8988T (cell line): ENCODE data around the gene AQP11.
"Not testable (repeated sequence)": the region's sequence is repeated elsewhere in the genome, so short reads cannot be mapped to it uniquely, and the experiment has no call there.

Source experiments
- DNase-seq: peaks from one replicate; pipeline ENCODE4 v3.0.0; 2011

The AQP11 gene, protein sequence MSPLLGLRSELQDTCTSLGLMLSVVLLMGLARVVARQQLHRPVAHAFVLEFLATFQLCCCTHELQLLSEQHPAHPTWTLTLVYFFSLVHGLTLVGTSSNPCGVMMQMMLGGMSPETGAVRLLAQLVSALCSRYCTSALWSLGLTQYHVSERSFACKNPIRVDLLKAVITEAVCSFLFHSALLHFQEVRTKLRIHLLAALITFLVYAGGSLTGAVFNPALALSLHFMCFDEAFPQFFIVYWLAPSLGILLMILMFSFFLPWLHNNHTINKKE

GRCh38 chr11:77589521-77590193, at the start of gene AQP11:
TSS of gene AQP11 (plus strand) at chr11:77589953. CDS start at chr11:77589993, 40 bp downstream.
- peak; percentile 82 for DNase-seq

- DNase-seq, result no peak
Measured at GRCh38 chr11:77542296-77542695, 47.5 kb upstream of the AQP11 start.

DNA sequence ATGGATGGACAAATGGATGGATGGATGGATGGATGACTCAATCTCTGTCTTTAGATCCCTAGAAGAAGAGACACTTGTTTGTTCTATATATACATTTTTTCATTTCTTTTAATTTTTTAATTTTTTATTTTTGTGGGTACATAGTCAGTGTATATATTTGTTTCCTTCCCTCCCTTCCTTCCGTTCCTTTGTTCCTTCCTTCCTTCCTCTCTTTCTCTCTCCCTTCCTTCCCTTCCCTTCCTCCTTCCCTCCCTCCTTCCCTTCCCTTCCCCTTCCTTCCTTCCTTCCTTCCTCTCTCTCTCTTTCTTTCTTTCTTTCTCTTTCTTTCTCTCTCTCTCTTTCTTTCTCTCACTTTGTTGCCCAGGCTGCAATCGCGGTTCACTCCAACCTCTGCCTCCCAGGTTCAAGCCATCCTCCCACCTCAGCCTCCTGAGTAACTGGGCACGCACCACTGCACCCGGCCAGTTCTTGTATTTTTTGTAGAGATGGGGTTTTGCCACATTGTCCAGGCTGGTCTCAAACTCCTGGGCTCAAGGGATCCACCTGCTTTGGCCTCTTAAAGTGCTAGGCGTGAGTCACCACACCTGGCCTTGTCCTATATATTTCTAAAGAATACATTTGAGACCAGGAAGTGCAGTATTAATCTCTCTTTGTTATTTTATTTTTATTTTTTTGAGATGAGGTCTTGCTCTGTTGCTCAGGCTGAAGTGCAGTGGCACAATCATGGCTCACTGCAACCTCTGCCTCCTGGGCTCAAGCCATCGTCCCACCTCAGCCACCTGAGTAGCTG, 42.5 kb upstream of the AQP11 start:
- no peak for DNase-seq

GRCh38 chr11:77547863-77548551, 41.7 kb upstream of the AQP11 start:
- peak; percentile 45 for DNase-seq

DNA sequence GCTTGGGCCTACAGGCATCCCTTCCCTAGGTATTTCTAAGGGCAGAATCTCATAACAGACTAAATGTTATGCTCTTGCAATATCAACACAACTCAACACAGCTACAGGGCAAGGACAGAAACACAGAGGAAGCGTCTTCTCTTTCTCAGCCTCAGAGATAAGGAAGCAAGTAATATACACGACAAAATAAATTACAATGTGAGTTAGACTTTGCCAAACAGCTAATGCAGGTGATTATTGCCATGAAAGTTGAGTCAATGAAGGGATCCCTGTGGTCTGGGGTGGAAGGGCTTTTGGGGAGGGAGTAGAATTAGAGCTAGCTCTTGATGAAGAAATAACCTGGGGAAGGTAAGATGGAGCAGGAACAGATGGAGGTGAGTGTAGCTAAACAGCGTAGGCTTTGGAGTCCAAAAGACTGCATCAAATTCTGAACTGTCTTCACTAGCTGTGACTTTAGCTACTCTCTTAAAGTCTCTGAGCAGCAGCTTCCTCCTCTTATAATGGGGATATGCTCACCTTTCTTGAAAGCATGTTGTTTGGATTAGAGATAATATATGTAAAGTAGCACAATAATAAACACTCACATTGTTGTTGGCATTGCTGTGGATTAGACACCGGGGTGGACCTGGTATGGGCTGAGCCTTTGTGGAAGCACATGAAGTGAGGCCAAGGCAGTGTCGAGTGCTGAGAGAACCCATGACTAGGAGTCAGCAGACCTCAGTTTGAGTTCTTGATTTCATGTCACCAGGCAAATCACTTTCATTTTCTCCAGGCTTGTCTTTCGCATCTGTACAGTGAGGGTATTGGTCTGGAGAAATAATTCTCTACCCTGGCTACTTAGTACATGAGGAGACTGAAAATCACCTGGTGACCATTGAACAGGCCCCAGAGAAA, 41.0 kb upstream of the AQP11 start:
- DNase-seq, result no peak

DNA sequence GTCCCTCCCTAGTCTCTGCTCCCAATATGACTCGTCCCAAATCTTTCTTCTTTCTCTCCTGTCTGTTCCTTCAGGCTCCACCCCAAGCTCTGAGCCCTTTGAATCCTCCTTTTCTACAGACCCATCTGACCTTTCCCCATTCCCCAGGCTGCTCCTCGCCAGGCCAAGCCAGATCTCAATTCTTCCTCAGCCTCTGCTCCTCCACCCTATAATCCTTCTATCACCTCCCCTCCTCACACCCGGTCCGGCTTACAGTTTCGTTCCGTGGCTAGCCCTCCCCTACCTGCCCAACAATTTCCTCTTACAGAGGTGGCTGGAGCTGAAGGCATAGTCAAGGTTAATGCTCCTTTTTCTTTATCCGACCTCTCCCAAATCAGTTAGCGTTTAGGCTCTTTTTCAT, 38.3 kb upstream of the AQP11 start:
- DNase-seq, result not testable (repeated sequence)

GRCh38 chr11:77557553-77557952, 32.2 kb upstream of the AQP11 start:
- DNase-seq, result no peak

DNA sequence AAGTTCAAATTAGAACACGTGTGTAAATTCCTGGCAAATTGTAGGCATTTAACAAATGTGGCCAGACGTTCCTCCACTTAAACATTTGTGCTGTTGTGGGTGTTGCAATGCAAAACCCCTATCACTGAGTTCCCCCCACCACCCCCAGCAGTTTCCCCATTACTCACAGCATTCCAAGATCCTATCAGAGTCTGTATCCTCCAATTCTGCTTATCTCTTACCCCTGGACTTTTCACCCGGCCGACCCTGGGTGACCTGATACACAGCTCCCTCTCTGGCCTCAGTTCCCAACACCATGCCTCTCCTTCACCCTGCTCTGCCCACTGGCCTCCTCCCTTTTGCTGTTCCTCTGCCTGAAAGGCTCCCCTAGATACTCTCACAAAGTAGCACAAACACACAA, 31.4 kb upstream of the AQP11 start:
- no peak for DNase-seq

GRCh38 chr11:77559686-77560401, 29.9 kb upstream of the AQP11 start:
- no peak for DNase-seq

DNA sequence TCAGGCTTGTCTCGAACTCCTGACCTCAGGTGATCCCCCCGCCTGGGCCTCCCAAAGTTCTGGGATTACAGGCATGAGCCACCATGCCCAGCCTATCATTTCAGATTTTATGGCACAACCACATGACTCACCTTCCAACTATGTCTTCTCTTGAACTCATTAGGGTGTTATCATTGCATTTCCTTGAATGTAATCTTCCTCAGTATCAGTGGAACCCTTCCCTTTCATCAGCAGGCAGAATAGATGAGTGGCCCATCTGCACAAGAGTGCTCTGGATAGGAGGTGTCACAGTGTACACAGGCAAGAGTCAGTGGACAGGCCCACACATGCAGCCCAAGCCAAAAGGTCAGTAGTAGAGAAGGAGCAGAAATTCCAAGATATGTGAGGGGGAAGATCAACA, 29.1 kb upstream of the AQP11 start:
- DNase-seq, result no peak

DNA sequence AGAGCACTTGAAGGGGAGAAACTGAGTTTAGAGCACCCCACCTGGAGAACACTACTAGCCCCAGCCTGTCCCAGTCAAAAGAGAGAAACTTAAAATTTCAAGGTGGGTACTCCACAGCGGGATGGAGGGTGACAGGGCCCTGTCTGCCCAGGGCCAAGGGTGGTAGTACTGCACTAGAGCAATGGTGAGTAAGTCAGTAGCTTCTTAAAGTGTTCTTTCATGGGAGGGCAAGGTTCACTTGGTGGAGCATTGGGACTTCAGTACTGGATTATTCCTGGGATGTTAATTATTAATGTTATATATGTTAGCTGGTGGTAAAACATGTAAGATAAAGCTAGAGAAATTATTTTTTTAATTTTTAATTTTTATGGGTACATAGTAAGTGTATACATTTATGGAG, 28.5 kb upstream of the AQP11 start:
- no peak for DNase-seq

DNA sequence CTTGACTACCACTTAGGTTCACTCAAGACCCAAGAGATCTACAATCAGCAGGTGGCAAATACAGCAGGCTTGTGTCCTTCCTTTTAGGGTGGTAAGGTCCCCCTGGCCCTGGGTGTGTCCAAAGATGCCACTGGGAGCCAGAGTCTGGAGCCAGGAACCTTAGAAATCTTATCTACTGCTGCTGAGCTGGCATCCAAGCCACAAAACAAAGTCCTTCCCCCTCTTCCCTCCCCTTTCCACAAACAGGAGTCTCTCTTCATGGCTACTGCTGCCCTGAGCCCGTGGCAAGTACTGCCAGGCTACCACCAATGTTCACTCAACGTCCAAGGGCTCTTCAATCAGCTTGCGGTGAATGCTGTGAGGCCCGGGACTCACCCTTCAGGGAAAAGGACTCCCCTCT, 21.4 kb upstream of the AQP11 start:
- no peak for DNase-seq

- DNase-seq, result no peak
Measured at GRCh38 chr11:77568916-77569675, 20.7 kb upstream of the AQP11 start.

DNA sequence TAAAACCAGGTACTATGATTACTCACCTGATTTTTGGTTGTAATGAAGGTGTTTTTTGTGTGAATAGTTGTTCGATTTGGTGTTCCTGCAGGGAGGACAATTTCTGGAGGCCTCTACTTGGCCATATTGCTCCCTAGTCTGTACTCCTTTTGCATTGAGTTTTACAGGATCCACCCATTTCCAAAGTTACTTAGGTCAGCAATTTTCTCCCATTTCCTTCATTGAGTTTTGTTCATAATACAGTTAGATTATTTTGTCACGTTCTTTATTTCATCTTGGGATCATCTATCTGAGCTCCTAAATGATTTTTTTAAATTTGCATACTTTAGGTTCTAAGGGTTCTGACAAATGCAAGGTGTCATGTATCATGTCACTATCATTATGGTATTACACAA, 20.1 kb upstream of the AQP11 start:
- DNase-seq, result no peak

DNA sequence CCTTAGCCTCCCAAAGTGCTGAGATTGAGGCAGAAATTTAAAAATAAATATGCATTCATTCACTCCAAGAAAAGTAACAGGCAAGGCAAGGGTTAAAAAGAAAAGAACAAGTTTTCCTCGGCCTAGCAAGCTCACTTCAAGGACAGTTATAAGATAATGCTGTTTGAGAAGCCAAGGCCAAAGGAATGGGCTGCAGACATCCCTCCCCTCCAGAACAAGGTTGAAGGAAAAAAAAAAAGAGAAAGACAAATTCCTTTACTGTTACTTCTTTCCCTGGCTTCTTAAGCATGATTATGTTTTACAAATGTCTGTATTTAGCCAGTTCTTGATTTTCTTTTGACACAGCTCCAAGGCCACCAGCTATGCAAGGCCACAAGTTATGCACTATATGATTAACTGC, 18.9 kb upstream of the AQP11 start:
- not testable (repeated sequence) for DNase-seq

- not testable (repeated sequence) for DNase-seq
Measured at GRCh38 chr11:77575428-77575827, 14.3 kb upstream of the AQP11 start.

DNA sequence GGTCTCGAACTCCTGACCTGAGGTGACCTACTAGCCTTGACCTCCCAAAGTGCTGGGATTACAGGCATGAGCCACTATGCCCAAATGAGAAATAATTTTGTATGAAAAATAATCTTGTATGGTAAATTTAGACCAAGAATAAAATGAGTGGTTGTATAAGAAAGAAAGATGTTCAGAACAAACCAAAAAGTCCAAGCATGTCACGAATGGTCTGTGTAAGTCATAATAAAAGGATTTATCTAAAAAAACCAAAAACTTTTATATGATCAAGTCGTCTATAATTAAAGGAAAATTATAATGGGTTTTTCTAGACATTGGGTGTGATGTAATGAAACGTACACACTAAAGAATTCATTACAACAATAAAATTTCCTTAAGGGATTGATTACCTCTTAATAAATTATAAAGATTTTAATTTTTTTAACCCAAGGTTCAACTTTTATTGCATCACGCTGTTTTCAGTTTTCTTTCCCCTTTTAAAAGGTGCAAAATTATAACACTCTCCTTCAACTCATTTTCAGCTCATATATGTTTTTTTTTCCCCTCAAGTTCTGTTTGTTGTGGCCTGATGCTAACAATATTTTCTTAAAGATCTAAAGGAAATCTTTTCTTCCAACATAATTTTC, 8.9 kb upstream of the AQP11 start:
- DNase-seq, result no peak

DNA sequence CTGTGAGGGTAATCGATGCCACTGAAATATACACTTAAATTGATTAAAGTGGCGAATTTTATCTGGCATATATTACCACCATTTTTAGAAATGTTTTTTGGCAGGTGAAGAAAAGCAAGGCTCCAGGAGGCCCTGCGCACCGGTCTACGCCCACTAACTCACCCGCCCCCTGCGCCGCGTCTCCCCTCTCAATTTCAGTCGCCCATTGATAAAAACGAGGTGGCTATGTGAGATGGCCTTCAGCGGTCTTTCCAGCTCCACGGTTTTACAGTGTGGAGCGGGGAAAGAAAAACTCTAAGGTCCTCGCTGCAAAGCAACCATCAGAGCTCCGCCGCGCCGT, 602 bp upstream of the AQP11 start:
- DNase-seq, result no peak

- peak; percentile 44 for DNase-seq
Measured at GRCh38 chr11:77590194-77590782, 535 bp downstream of the AQP11 start.

- no peak for DNase-seq
Measured at GRCh38 chr11:77592727-77593126, 3.0 kb downstream of the AQP11 start.
